Measurements from ENCODE around the gene PRR9. TPM values are rescaled to one million over a fixed set of nuclear protein-coding genes. Genes with fewer than 3 reads are reported as not detected.
A peak's percentile ranks its signal among the peaks of the same experiment; 100 is the strongest.
"Not testable (repeated sequence)": the region's sequence is repeated elsewhere in the genome, so short reads cannot be mapped to it uniquely, and the experiment has no call there.

Gene PRR9, protein sequence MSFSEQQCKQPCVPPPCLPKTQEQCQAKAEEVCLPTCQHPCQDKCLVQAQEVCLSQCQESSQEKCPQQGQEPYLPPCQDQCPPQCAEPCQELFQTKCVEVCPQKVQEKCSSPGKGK
- not detected in 2 replicates for total RNA-seq (2014; rRNA removed; shearing (Covaris generic))

DNA sequence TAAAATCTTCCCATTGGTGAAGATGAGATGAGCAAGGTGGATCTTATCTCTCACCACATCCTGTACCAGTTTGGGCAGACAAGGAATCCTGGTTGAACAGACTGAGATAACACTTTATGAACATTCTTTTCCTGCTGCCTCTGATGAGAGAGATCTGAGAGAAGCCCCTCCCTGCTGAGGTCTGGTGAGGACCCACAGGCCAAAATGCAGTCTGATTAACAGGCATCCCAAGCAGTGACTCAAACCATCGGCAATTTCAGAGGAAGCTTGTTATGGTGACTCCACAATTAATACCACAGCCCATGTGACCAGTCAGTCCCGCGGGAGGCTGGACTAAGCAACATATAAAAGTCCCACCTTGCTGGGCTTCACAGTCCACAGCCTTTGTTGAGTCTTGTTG lies at the start of gene PRR9:
Gene PRR9, plus strand, starts transcription at position 373 of the 400 bp plus-strand sequence. CDS start 561 bp downstream, outside the sequence.
- peak; percentile 13 for DNase-seq (ENCODE audit: low read depth)

DNA sequence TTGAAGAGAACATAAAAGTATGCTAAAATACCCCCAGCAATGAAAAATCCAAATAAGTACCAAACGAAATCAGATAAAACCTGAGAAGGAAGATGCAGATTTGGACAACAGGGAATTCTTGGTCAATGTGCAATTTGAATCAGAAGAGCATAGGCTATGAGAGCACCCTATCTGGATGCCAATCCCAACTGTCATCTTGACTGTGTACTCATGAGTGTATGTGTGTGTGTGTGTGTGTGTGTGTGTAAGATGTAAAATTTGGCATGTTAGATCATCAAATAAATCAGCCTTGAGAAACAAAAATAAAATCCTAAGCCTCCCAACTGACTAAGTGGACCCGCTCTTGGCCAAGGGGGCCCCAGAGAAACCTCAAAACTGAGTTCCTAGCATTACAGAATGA lies 48.7 kb upstream of the PRR9 start:
- DNase-seq (ENCODE audit: low read depth) = no peak

DNA sequence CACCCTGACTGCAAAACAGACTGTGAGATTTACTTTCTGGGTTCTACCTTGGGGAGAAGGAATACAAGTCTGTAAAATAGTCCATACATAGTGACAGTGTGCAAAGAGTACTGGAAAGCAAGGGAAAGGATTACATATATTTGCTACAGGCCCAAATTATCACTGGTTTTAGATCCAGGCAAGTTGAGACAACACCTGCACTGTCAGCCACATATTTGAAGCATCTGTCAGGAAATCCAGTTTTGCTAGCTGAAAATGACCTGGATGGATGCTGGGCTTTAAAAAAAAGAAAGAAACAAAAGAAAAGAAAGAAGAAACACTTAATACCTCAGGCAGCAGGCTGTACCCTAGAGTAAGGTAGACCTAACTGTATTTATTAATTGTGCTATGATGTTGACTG lies 42.8 kb upstream of the PRR9 start:
- no peak for DNase-seq (ENCODE audit: low read depth)

DNA sequence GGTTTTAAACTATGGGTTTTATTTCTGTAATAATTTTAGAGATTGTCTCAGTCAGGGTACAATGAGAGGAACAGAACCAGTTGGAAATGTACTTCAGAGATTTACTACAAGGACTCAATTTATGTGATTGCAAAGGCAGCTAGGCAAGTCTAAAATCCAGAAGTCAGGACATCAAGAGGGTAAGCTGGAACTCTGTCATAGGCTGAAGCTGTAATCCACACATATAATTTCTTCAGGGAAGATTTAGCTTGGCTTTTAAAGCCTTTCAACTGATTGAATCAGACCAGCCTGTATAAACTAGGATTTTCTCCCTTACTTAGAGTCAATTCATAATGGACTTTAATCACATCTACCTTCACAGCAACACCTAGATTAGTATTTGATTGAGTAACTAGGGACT lies 38.5 kb upstream of the PRR9 start:
- no peak for DNase-seq (ENCODE audit: low read depth)

DNA sequence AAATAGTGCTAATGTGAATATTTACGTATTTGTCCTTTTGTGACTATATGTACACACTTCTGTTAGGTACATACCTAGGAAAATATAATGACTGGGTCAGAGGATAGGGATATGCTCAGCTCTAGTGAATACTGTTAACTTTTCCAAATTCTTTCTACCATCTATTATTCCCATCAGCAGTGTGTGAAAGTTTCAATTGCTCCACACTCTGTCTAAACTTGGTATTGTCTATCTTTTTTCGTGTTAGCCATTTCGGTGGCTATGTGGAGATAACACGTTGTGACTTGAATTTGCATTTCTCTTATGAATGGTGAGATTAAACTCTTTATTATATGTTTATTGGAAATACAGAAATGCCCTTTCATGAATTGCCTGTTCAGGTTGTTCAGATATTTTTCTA lies 36.8 kb upstream of the PRR9 start:
- no peak for DNase-seq (ENCODE audit: low read depth)

DNA sequence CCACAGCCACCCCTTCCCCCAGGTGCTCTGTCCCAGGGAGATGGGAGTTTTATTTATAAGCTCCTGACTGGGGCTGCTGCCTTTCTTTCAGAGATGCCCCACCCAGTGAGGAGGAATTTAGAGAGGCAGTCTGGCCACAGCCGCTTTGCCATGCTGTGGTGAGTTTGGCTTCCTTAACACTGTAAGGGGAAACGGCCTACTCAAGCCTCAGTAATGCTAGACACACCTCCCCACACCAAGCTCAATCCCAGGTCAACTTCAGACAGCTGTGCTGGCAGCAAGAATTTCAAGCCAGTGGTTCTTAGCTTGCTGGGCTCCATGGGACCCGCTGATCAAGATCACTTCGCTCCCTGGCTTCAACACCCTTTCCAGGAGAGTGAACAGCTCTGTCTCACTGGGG lies 29.1 kb upstream of the PRR9 start:
- DNase-seq (ENCODE audit: low read depth) = not testable (repeated sequence)

DNA sequence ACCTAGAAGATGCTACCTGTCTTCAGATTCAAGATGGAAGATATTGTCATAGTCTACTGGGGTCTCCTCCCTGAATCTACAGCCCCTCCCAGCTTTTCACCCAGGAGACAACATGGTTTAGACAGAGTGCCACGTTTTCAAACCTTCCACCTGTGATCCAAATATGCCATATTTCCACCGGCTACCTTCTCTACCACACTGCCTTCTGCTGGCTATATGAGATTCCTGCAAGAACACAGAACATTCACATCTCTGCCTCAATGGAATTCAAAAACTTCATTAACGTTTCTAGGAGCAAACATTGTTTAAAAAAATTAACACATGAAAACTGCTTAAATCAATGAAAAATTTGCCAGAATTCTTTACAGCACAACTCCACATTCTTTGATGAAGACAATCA lies 27.0 kb upstream of the PRR9 start:
- DNase-seq (ENCODE audit: low read depth) = no peak

DNA sequence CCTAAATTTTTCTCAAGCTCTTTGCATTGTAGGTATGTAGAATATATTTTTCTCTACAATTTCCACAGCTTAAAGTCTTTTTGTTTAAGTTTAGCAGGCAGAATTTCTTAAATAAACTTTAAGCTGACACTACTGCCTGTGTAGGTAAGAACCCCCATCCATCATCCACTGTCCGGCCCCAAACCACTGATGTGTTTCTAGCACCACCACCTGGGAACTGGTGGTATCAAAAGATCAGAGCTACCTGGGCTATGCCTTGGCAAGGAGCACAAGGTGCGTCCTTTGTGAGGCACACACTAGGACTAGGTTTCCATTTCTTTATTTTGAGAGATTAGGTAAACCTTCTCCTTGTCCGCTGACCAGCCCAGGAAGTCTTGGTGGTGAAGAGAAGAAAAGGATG lies 24.7 kb upstream of the PRR9 start:
- no peak for DNase-seq (ENCODE audit: low read depth)

DNA sequence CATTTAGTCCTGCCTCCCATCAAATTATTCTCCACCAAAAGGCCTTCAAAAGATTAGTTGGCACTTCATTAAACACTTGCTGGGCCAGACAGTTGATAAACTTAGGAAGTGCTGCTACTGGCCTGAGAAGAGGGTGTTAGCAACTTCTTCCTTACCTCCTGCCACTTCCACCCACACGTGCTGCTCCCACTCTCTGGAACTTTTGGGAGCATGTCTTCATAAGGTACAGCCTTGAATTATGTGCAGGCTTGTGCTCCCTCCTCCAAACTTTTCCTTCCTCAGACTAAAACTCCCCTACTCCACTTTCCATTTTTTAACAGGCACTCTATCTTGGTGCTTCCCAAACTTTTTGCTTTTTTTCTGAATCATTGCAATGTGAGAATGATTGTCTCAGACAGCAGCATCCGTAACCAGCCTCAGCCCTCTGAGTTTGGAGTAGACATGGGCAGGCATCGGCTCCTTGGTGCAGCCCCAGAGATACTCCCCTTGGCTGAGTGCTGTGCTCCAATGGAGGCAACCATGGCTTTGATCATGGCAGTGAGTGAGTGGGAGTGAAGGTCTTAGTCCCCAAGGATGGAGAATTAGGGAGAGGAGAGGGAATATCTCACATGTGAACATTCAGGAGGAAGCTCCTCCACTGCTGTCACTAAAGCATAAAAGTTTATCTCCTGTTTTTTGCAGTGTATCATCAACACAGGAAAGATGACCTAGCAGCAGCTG lies 22.9 kb upstream of the PRR9 start:
- DNase-seq (ENCODE audit: low read depth) = no peak

DNA sequence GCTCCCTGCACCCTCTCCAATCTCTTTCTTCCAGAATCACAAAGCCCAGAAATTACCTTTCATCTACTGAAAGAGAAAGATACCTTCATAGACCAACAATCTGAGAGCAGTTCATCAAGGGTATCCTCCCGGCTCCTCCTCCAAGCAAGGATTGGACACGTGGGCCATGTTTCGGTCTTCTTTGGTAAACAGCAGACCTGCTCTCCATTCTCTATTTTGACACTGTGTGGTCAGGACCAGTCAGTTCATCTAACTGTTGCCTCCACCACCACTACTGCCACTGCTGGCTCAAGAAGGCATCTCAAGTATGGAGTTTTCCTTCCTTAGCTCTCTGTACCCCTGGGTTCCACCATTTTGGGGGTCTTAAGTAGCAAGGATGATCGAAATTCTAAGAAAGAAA lies 22.2 kb upstream of the PRR9 start:
- DNase-seq (ENCODE audit: low read depth) = no peak

DNA sequence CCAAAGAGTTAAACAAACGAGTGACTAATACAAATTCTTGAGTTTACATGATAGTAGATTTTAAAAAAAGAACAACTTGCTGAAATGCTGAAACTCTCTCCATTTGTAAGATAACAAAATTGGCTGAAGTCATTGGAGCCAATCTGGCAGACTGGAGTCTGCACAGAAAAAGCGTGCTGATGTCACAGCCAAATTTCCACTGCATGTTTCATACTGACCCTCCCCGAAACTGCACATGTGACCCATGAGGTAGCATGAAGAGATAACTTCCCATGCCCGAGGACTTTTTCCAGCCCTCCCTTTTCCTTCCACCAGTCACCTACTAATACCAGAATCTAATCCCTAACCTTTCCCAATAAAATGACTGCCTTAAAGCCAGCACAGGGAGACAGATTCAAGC lies 15.4 kb upstream of the PRR9 start:
- DNase-seq (ENCODE audit: low read depth) = no peak

DNA sequence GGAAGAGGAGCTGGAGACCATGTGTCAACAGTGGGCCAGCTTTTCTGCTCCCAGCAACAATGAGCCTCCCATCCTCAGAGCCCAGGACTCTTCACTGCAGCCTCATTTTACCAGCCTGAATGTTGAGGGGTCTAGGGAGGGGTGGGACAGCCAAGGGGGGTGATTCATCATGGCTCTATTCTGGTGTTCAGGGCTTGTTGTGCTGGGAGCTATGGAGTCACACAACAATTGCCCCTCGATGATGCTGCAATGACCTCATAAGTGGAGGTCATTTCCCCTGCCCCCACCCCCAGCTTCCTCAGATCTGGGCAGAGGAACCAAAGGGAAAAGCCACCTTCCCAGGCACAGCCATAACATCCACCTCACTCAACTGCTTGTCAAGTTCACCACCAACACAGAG lies 14.3 kb upstream of the PRR9 start, which contains the start of gene LELP1:
Gene LELP1, plus strand, starts transcription at position 301 of the 400 bp plus-strand sequence. CDS start 1,278 bp downstream, outside the sequence.
- no peak for DNase-seq (ENCODE audit: low read depth)

DNA sequence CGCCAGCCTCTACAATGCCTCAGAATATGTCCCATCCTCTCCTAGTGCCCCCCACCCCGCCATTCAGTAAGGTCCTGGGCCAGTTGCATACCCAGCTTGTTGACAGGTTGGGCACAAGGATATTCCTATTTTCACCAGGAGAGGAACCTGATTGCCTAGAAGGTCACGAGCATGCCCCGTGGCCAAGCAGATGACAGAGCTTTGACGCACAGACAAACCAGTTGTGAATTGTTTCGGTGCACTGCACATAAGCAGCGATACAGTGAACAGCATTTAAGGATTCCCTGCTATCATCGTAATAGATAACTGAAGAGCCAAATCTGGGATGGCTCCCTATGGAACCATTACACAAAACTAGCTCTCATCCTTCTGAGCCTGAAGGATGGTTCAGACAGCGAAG lies 10.8 kb upstream of the PRR9 start:
- no peak for DNase-seq (ENCODE audit: low read depth)

DNA sequence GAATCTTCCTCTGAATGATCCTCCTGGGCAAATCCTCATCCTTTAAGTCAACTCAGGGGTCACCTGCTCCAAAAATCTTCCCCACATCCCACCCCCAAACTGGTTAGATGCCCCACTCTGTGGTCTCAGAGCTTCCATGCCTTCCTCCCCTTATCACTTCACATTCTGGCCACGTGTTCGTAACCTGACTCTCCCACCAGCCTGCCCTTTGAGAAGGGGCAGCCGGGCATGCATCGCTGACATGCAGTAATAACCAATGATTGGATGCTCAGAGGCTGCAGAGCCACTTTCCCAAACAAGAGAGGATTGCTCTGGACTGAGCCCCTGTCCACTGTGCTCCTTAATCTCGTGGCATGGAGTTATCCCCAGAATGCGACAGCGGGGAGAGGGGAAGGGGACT lies 7.2 kb upstream of the PRR9 start:
- no peak for DNase-seq (ENCODE audit: low read depth)

DNA sequence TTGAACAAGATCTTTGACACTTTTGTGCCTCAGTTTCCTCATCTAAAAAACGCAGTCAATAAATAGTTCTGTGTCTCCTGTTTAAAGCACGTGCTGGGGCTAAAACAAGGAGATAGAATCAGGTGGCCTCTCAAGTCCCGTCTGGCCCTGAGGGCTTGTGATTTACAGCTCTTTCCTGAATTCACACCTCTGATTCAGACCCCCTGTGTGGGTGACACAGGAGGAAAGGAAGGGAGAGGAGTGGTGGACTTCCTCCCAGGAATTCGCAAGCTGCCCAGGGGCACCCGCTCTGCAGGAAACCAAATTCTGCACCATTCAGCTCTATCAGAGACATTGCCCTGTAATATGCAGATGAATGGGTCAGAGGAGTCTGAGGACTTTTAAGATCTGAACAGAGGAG lies 5.2 kb upstream of the PRR9 start:
- DNase-seq (ENCODE audit: low read depth) = no peak

DNA sequence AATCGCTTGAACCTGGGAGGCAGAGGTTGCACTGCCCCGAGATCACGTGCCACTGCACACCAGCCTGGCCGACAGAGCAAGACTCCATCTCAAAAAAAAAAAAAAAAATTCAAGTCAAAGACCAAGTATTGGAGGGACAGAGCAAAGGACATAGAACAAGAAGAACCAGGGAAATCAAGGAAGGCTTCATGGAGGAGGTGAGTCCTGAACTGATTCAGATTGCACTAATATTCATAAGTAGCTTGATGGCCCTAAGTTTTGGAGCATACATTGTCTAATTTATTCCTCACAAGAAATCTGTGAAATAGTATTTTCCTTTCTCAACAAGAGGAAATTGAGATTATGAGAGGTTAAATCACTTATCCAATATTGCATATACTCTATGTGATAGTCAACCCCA lies 3.9 kb upstream of the PRR9 start:
- no peak for DNase-seq (ENCODE audit: low read depth)

DNA sequence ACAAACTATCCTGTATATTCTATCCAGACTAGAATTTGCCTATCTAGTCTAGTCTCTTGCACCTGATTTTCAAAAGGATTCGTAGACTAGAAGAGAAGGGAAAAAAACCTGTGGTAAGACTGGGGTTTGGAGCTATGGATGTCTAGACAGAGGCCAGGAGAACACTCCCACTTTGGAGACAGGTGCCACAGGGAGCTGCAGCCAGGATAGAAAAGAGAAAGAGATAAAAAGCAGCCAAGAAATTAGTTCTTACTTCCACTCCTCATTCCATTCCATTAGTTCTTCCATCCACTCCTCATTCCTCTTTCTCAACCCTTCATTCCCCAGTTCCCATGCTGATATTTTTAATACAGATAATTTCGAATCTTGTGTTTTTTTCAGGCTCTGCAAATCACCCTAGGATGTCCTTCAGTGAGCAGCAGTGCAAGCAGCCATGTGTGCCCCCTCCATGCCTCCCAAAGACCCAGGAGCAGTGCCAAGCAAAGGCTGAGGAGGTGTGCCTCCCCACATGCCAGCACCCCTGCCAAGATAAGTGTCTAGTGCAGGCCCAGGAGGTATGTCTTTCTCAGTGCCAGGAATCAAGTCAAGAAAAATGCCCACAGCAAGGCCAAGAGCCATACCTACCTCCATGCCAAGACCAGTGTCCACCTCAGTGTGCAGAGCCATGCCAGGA lies 496 bp downstream of the PRR9 start:
- no peak for DNase-seq (ENCODE audit: low read depth)

DNA sequence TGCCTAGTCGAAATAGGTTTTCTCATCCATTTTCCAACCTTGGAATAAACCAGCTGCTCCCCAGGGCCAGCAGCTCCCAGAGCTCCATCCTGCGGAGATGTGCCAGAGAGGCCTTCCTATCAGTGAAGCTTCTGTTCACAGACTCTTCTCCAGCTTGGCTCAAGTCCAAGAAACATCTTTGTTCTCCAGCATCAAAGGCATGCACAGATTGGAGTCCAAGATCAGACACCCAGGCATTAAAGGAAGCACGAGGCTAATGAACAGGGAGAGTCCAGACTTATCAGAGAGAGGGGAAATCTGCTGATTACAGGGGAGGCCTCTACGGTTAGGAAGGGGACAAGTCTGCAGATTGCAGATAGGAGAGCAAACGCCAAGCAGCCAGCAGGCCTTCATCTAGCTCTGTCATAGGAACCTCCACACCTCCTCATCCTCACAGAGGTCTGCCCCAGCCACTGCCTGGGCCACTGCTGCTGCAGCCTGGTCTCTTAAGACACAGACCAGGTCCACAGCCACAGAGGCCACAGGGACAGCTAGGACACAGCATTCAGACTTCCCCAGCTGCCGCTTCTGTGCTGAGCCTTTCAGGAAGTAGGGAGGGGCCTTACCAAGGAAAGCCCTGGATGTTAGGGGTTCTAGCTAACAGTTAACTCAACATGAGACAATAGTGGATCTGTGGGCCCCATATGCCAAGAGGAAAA lies 3.4 kb downstream of the PRR9 start:
- DNase-seq (ENCODE audit: low read depth) = no peak

DNA sequence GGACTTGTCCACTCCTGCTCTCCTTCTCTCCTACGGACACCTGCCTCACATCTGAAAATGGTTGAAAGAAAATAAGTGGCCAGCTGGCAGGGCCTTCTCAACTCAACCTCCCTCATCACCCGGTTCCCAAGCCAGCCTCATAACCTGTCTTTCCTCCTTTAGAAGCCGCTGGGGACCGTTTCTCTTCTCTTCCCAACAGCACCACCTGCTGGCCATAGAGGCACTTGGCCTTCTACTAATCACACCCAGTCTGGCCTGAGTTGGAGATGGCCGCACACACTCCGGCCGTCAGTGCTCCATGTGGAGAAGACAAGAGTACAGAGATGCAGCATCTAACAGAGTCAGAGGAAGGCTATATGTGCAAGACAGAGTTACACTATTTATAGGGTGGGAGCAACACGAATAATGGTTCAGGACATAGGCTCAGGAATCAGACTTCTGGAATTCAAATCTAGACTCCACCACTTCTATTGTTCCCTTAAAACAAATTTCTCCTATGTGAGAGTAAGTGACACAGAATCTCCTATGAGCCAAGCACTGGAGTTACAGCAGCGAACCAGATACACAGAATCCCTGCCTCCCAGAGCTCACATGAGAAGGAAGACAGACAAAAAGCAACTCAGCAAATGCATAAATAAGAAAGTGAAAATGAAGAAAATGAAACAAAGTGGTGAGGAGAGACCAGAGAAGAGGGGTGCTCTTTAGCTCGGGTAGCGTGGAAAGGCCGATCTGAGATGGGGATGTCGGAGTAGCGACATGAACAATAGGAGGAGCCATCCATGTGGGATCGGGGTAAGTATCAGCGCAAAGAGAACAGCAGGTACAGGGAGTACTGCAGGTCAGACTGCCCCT lies 5.9 kb downstream of the PRR9 start:
- peak; percentile 52 for DNase-seq (ENCODE audit: low read depth)

DNA sequence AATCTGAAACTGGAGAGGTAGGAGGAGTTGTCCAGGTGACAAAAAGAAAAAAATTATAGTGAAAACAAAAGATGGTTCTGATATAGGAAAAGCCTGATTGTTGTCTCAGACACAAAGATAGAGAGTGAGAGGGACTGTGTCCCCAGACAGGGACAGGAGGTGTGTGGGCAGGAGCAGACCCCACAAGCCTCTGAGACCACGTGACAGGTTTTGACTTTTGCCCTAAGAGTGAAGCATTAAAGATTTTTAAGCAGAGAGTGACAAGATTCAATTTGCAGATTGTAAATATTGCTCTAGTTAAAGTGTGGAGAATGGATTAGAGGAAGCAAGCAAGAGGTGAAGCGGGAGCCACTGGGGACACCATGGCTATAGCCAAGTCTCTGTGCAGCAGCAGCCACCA lies 10.4 kb downstream of the PRR9 start:
- no peak for DNase-seq (ENCODE audit: low read depth)

DNA sequence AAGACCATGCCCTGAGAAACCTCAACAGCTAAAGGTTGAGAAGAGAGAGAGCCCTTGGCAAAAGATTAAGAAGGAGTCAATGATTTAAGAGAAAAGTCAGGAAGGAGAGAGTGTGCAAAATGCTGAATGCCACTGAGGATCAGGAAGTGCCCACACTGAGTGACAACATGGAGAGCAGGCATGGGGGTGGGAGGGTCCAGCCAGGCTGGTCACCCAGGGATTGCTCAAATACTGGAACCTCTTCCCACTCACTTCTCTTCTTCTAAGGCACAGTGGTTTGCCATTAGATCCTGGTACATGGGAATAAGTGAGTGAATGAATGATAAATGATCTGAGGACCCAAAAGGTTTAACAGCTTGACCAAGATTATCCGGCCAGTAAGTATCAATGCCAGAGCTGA lies 11.1 kb downstream of the PRR9 start:
- DNase-seq (ENCODE audit: low read depth) = no peak

Measured in RPMI7951 (cell line).